H9 (cell line): Measurements from ENCODE around the gene TBC1D22A. TPM values are rescaled to one million over a fixed set of nuclear protein-coding genes. Genes with fewer than 3 reads are reported as not detected.

Experiments
- DNase-seq: peaks from one replicate; pipeline ENCODE4 v3.0.0-alpha.2; 2017
- H2AFZ ChIP-seq: one replicate; pipeline ENCODE4 v1.6.1; 2013; ENCODE audit warnings: mild to moderate bottlenecking, low read length, control low read depth, moderate library complexity
- H2AK5ac ChIP-seq: 2 replicates; pipeline ENCODE4 v1.6.1; 2013; ENCODE audit warnings: low read length, control low read depth, mixed read lengths; ENCODE audit not compliant: insufficient read length
- H2BK120ac ChIP-seq: one replicate; pipeline ENCODE4 v1.6.1; 2013; ENCODE audit warnings: low read depth, mild to moderate bottlenecking, low read length, control low read depth, inconsistent platforms; ENCODE audit not compliant: poor library complexity, severe bottlenecking
- H2BK12ac ChIP-seq: 2 replicates; pipeline ENCODE4 v1.6.1; 2013; ENCODE audit warnings: low read length, control low read depth, mixed read lengths, low read depth; ENCODE audit not compliant: insufficient read length
- H2BK15ac ChIP-seq: 2 replicates; pipeline ENCODE4 v1.6.1; 2013; ENCODE audit warnings: low read depth, low read length, control low read depth
- H2BK20ac ChIP-seq: one replicate; pipeline ENCODE4 v1.6.1; 2013; ENCODE audit warnings: low read depth, mild to moderate bottlenecking, low read length, control low read depth, inconsistent platforms; ENCODE audit not compliant: poor library complexity, severe bottlenecking
- H2BK5ac ChIP-seq: 2 replicates; pipeline ENCODE4 v1.6.1; 2013; ENCODE audit warnings: low read length, control low read depth, mixed read lengths; ENCODE audit not compliant: insufficient read length
- H3K14ac ChIP-seq: 2 replicates; pipeline ENCODE4 v1.6.1; 2013; ENCODE audit warnings: low read length, control low read depth; ENCODE audit not compliant: insufficient read depth
- H3K18ac ChIP-seq: 2 replicates; pipeline ENCODE4 v1.6.1; 2013; ENCODE audit warnings: low read depth, mild to moderate bottlenecking, mixed read lengths, low read length, control low read depth; ENCODE audit not compliant: insufficient read length
- H3K23ac ChIP-seq: 2 replicates; pipeline ENCODE4 v1.6.1; 2013; ENCODE audit warnings: low read length, control low read depth, mixed read lengths, low read depth; ENCODE audit not compliant: insufficient read length
- H3K23me2 ChIP-seq: 2 replicates; pipeline ENCODE4 v1.6.1; 2013; ENCODE audit warnings: low read depth, mild to moderate bottlenecking, mixed read lengths, low read length, control low read depth; ENCODE audit not compliant: insufficient read length, poor library complexity, severe bottlenecking
- H3K27ac ChIP-seq: 2 replicates; pipeline ENCODE4 v1.5.1; 2013; ENCODE audit warnings: low read length, control low read depth, mixed read lengths, low read depth; ENCODE audit not compliant: insufficient read length
- H3K27me3 ChIP-seq: 2 replicates; pipeline ENCODE4 v1.6.1; 2013; ENCODE audit warnings: low read length, control low read depth, inconsistent platforms; ENCODE audit not compliant: insufficient read depth
- H3K4ac ChIP-seq: 2 replicates; pipeline ENCODE4 v1.6.1; 2013; ENCODE audit warnings: low read depth, mild to moderate bottlenecking, control low read depth, inconsistent platforms, low read length, moderate library complexity
- H3K4me1 ChIP-seq: 2 replicates; pipeline ENCODE4 v1.6.1; 2013; ENCODE audit warnings: low read length, control low read depth, inconsistent platforms; ENCODE audit not compliant: insufficient read depth
- H3K4me2 ChIP-seq: 2 replicates; pipeline ENCODE4 v1.6.1; 2013; ENCODE audit warnings: low read length, control low read depth, mixed read lengths; ENCODE audit not compliant: insufficient read length, insufficient read depth
- H3K56ac ChIP-seq: 2 replicates; pipeline ENCODE4 v1.6.1; 2013; ENCODE audit warnings: low read depth, mild to moderate bottlenecking, mixed read lengths, low read length, control low read depth; ENCODE audit not compliant: insufficient read length
- H3K79me1 ChIP-seq: 2 replicates; pipeline ENCODE4 v1.6.1; 2013; ENCODE audit warnings: low read depth, mild to moderate bottlenecking, moderate library complexity, low read length, control low read depth, inconsistent platforms; ENCODE audit not compliant: insufficient read depth, poor library complexity, severe bottlenecking
- H3K79me2 ChIP-seq: 2 replicates; pipeline ENCODE4 v1.6.1; 2013; ENCODE audit warnings: low read length, control low read depth, inconsistent platforms; ENCODE audit not compliant: insufficient read depth
- H3K9ac ChIP-seq: 2 replicates; pipeline ENCODE4 v1.6.1; 2013; ENCODE audit warnings: low read length, control low read depth, mixed read lengths; ENCODE audit not compliant: insufficient read length; ENCODE audit errors: extremely low read depth
- H3K9me3 ChIP-seq: one replicate; pipeline ENCODE4 v1.6.1; 2013; ENCODE audit warnings: low read depth, low read length, inconsistent platforms; ENCODE audit not compliant: control insufficient read depth
- H3T11ph ChIP-seq: one replicate; pipeline ENCODE4 v1.6.1; 2013; ENCODE audit warnings: mild to moderate bottlenecking, low read length, control low read depth, inconsistent platforms
- H4K20me1 ChIP-seq: one replicate; pipeline ENCODE4 v1.6.1; 2013; ENCODE audit not compliant: control insufficient read depth, insufficient read length, insufficient read depth
- H4K5ac ChIP-seq: 2 replicates; pipeline ENCODE4 v1.6.1; 2013; ENCODE audit warnings: low read depth, mild to moderate bottlenecking, mixed read lengths, low read length, control low read depth; ENCODE audit not compliant: insufficient read length
- H4K8ac ChIP-seq: replicated peaks from 2 replicates; pipeline ENCODE4 v1.6.1; 2013; ENCODE audit warnings: low read length, control low read depth, mixed read lengths, low read depth; ENCODE audit not compliant: insufficient read length
- H4K91ac ChIP-seq: 2 replicates; pipeline ENCODE4 v1.6.1; 2013; ENCODE audit warnings: low read depth, mild to moderate bottlenecking, moderate library complexity, mixed read lengths, low read length, control low read depth; ENCODE audit not compliant: insufficient read length
- H3K27ac Mint-ChIP-seq, 3 experiments: 2 replicates in 2 of 3; 3 replicates in 1 of 3; pipeline ENCODE4 v1.8.0; 2020 to 2021; ENCODE audit warnings: mixed read lengths in 3 of 3, mild to moderate bottlenecking in 1 of 3, moderate library complexity in 1 of 3
- H3K27me3 Mint-ChIP-seq: 2 replicates; pipeline ENCODE4 v1.8.0; 2021; ENCODE audit warnings: low read depth, mild to moderate bottlenecking, moderate library complexity, mixed read lengths
- H3K36me3 Mint-ChIP-seq, 3 experiments: 2 replicates in 2 of 3; 3 replicates in 1 of 3; pipeline ENCODE4 v1.8.0; 2020 to 2021; ENCODE audit warnings: low read depth in 3 of 3, mixed read lengths in 3 of 3; ENCODE audit not compliant: insufficient read depth in 1 of 3
- H3K4me1 Mint-ChIP-seq, 2 experiments: 2 replicates each; pipeline ENCODE4 v1.8.0; 2020; ENCODE audit warnings: mixed read lengths in 2 of 2
- H3K4me3 Mint-ChIP-seq, 2 experiments: 2 replicates in 1 of 2; 3 replicates in 1 of 2; pipeline ENCODE4 v1.8.0; 2020 to 2021; ENCODE audit warnings: mild to moderate bottlenecking in 2 of 2, mixed read lengths in 2 of 2, moderate library complexity in 1 of 2
- H3K9me3 Mint-ChIP-seq, 2 experiments: 2 replicates in 1 of 2; 3 replicates in 1 of 2; pipeline ENCODE4 v1.8.0; 2020; ENCODE audit warnings: mild to moderate bottlenecking in 2 of 2, mixed read lengths in 2 of 2, moderate library complexity in 1 of 2
- WGBS: extraction: QIAGEN DNeasy Blood & Tissue Kit; methylation state at CpG from one replicate; pipeline ENCODE4 v1.1.7; 2013; ENCODE audit warnings: missing lambda C conversion rate, low lambda C conversion rate, mixed read lengths; ENCODE audit not compliant: insufficient read length; ENCODE audit errors: extremely low coverage; 5-methylcytosine and 5-hydroxymethylcytosine counted together
- total RNA-seq: library from RNA; stranded (reverse); gene quantifications from 2 replicates; pipeline ENCODE4 v1.2.1, GENCODE V29; 2021
- TF ChIP-seq, protein P1 (sequence below): fragments of 200-600 bp; sonication (generic); conservative IDR thresholded peaks from 3 replicates; pipeline ENCODE4 v1.8.0; 2021; ENCODE audit warnings: antibody characterized with exemption, mild to moderate bottlenecking

The TBC1D22A gene
- total RNA-seq, 1 experiment from 2014 or later, result 20.8 TPM

DNA sequence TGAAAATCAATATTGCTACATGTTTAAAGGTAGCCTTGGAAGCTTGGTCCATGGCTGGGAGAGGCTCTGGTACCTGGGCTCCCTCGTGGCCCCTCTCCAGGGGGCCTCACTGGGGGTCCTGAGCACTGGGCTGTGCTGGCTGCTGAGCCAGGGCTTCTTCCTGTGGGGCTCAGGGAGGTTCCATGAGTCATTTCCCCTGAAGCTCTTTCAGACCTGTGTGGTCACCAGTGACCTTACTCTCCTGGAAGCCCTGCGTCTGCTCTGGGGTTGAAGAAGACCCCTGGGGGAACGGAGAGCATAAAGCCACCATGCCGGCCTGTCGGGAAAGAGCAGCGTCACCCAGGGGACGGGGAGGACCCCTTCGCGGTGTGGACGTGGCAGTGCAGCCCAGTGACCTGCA lies 389.0 kb downstream of the TBC1D22A start:
- no peak overlapping the region for H2BK20ac ChIP-seq
- Mint-ChIP-seq H3K27ac (peak overlapping the region in 1 of 3 experiments; percentile 57; a peak in 1 of 7 replicates), H3K4me3 (no peak overlapping the region), H3K36me3 (no peaks in the 10 kb centered on the region; a peak in 1 of 7 replicates), H3K27me3 (no peaks in the 10 kb centered on the region), H3K9me3 (no peaks in the 10 kb centered on the region), H3K4me1 (peaks cover 2% of the 10 kb centered on the region in 2 experiments; a peak in 1 of 4 replicates)
- H3K9me3 ChIP-seq, result no peaks in the 10 kb centered on the region
- H2AK5ac ChIP-seq, result no peak overlapping the region
- no peaks in the 10 kb centered on the region for H4K20me1 ChIP-seq
- TF ChIP-seq, protein P1, sequence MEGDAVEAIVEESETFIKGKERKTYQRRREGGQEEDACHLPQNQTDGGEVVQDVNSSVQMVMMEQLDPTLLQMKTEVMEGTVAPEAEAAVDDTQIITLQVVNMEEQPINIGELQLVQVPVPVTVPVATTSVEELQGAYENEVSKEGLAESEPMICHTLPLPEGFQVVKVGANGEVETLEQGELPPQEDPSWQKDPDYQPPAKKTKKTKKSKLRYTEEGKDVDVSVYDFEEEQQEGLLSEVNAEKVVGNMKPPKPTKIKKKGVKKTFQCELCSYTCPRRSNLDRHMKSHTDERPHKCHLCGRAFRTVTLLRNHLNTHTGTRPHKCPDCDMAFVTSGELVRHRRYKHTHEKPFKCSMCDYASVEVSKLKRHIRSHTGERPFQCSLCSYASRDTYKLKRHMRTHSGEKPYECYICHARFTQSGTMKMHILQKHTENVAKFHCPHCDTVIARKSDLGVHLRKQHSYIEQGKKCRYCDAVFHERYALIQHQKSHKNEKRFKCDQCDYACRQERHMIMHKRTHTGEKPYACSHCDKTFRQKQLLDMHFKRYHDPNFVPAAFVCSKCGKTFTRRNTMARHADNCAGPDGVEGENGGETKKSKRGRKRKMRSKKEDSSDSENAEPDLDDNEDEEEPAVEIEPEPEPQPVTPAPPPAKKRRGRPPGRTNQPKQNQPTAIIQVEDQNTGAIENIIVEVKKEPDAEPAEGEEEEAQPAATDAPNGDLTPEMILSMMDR, result no peak
- no peak overlapping the region for H3K27ac ChIP-seq
- no peaks in the 10 kb centered on the region for H3K27me3 ChIP-seq
- H3K23ac ChIP-seq, result no peak overlapping the region
- no CpG with 5 or more reads among the region's 10 CpGs for WGBS
- H2BK15ac ChIP-seq, result no peak overlapping the region
- H3K56ac ChIP-seq, result no peak overlapping the region
- H3T11ph ChIP-seq, result no peak overlapping the region
- H4K5ac ChIP-seq, result no peak overlapping the region
- DNase-seq, result no peak
- H2BK12ac ChIP-seq, result no peak overlapping the region
- no peak overlapping the region for H3K4ac ChIP-seq
- no peaks in the 10 kb centered on the region for H3K4me1 ChIP-seq
- H3K18ac ChIP-seq, result no peak overlapping the region
- H2BK5ac ChIP-seq, result no peak overlapping the region
- no peak overlapping the region for H4K8ac ChIP-seq
- no peak overlapping the region for H2AFZ ChIP-seq
- H3K4me2 ChIP-seq, result no peak overlapping the region
- H3K79me2 ChIP-seq, result no peaks in the 10 kb centered on the region
- no peak overlapping the region for H4K91ac ChIP-seq
- H3K23me2 ChIP-seq, result no peaks in the 10 kb centered on the region
- H3K14ac ChIP-seq, result peak overlapping the region; percentile 70
- H3K9ac ChIP-seq, result no peak overlapping the region
- no peak overlapping the region for H2BK120ac ChIP-seq
- H3K79me1 ChIP-seq, result no peaks in the 10 kb centered on the region
